ENCODE results near the gene APOA5.

The APOA5 gene

GRCh38 chr11:116832350-116833290 is 40.9 kb upstream of the APOA5 start:
- H3K4me3 ChIP-seq (ENCODE audit: low read length) = no peak overlapping the region
- no peaks in the 10 kb centered on the region for H3K9me3 ChIP-seq (ENCODE audit: low read length)
- H3K27me3 ChIP-seq (ENCODE audit: insufficient read depth, low read length) = no peaks in the 10 kb centered on the region
- H3K4me1 ChIP-seq (ENCODE audit: insufficient read depth, low read length) = peaks cover 13% of the 10 kb centered on the region
- H3K36me3 ChIP-seq (ENCODE audit: insufficient read depth, low read length) = no peaks in the 10 kb centered on the region
- H2AFZ ChIP-seq (ENCODE audit: low read depth, low read length) = no peak overlapping the region

GRCh38 chr11:116831790-116832349 is 40.2 kb upstream of the APOA5 start:
- Histone ChIP-seq H3K4me1 (ENCODE audit: insufficient read depth, low read length) (peaks cover 7% of the 10 kb centered on the region), H3K27me3 (ENCODE audit: insufficient read depth, low read length) (peaks cover under 1% of the 10 kb centered on the region), H3K36me3 (ENCODE audit: insufficient read depth, low read length) (no peaks in the 10 kb centered on the region)

GRCh38 chr11:116830184-116830912 is 38.7 kb upstream of the APOA5 start:
- no peak overlapping the region for H2AFZ ChIP-seq (ENCODE audit: low read depth, low read length)
- H3K27me3 ChIP-seq (ENCODE audit: insufficient read depth, low read length) = peaks cover 2% of the 10 kb centered on the region
- H3K4me3 ChIP-seq (ENCODE audit: low read length) = no peak overlapping the region
- H3K4me1 ChIP-seq (ENCODE audit: insufficient read depth, low read length) = peaks cover 7% of the 10 kb centered on the region
- no peaks in the 10 kb centered on the region for H3K9me3 ChIP-seq (ENCODE audit: low read length)
- no peaks in the 10 kb centered on the region for H3K36me3 ChIP-seq (ENCODE audit: insufficient read depth, low read length)

More at GRCh38 chr11:116831790-116832349, 40.2 kb upstream of the APOA5 start:
- no peak overlapping the region for H2AFZ ChIP-seq (ENCODE audit: low read depth, low read length)
- no peak overlapping the region for H3K4me3 ChIP-seq (ENCODE audit: low read length)
- no peaks in the 10 kb centered on the region for H3K9me3 ChIP-seq (ENCODE audit: low read length)

GRCh38 chr11:116829525-116830183 is 38.0 kb upstream of the APOA5 start, which contains the start of gene APOC3:
APOC3 (plus strand) TSS chr11:116829907; CDS start chr11:116830583, 676 bp downstream.
- Histone ChIP-seq H3K9me3 (ENCODE audit: low read length) (no peaks in the 10 kb centered on the region), H3K27me3 (ENCODE audit: insufficient read depth, low read length) (peaks cover 2% of the 10 kb centered on the region), H3K36me3 (ENCODE audit: insufficient read depth, low read length) (no peaks in the 10 kb centered on the region), H3K4me3 (ENCODE audit: low read length) (no peak within 1 kb of the TSS), H3K4me1 (ENCODE audit: insufficient read depth, low read length) (peaks cover 7% of the 10 kb centered on the region), H2AFZ (ENCODE audit: low read depth, low read length) (no peak within 1 kb of the TSS)

GRCh38 chr11:116828632-116829524 is 37.2 kb upstream of the APOA5 start:
- Histone ChIP-seq H3K9me3 (ENCODE audit: low read length) (no peaks in the 10 kb centered on the region), H2AFZ (ENCODE audit: low read depth, low read length) (no peak overlapping the region), H3K27me3 (ENCODE audit: insufficient read depth, low read length) (peaks cover 2% of the 10 kb centered on the region), H3K36me3 (ENCODE audit: insufficient read depth, low read length) (no peaks in the 10 kb centered on the region), H3K4me3 (ENCODE audit: low read length) (no peak overlapping the region), H3K4me1 (ENCODE audit: insufficient read depth, low read length) (peaks cover 7% of the 10 kb centered on the region)

GRCh38 chr11:116827461-116827860 is 35.8 kb upstream of the APOA5 start:
- H3K9me3 ChIP-seq (ENCODE audit: low read length) = no peaks in the 10 kb centered on the region
- H3K4me3 ChIP-seq (ENCODE audit: low read length) = no peak overlapping the region
- H3K4me1 ChIP-seq (ENCODE audit: insufficient read depth, low read length) = peaks cover 7% of the 10 kb centered on the region
- no peaks in the 10 kb centered on the region for H3K36me3 ChIP-seq (ENCODE audit: insufficient read depth, low read length)
- peaks cover 8% of the 10 kb centered on the region for H3K27me3 ChIP-seq (ENCODE audit: insufficient read depth, low read length)
- no peak overlapping the region for H2AFZ ChIP-seq (ENCODE audit: low read depth, low read length)

- H3K9me3 ChIP-seq (ENCODE audit: low read length) = no peaks in the 10 kb centered on the region
- H3K36me3 ChIP-seq (ENCODE audit: insufficient read depth, low read length) = no peaks in the 10 kb centered on the region
- peaks cover 8% of the 10 kb centered on the region for H3K27me3 ChIP-seq (ENCODE audit: insufficient read depth, low read length)
- H3K4me3 ChIP-seq (ENCODE audit: low read length) = no peak overlapping the region
- no peak overlapping the region for H2AFZ ChIP-seq (ENCODE audit: low read depth, low read length)
- H3K4me1 ChIP-seq (ENCODE audit: insufficient read depth, low read length) = peaks cover 7% of the 10 kb centered on the region
These were observed 35.2 kb upstream of the APOA5 start for GRCh38 chr11:116826751-116827431.

- Histone ChIP-seq H3K4me1 (ENCODE audit: insufficient read depth, low read length) (peaks cover 7% of the 10 kb centered on the region), H2AFZ (ENCODE audit: low read depth, low read length) (no peak overlapping the region), H3K27me3 (ENCODE audit: insufficient read depth, low read length) (peaks cover 8% of the 10 kb centered on the region), H3K4me3 (ENCODE audit: low read length) (no peak overlapping the region), H3K36me3 (ENCODE audit: insufficient read depth, low read length) (no peaks in the 10 kb centered on the region), H3K9me3 (ENCODE audit: low read length) (no peaks in the 10 kb centered on the region)
These were observed 34.4 kb upstream of the APOA5 start for GRCh38 chr11:116825854-116826750.

GRCh38 chr11:116825434-116825833 is 33.8 kb upstream of the APOA5 start:
- H2AFZ ChIP-seq (ENCODE audit: low read depth, low read length) = no peak overlapping the region
- no peaks in the 10 kb centered on the region for H3K36me3 ChIP-seq (ENCODE audit: insufficient read depth, low read length)
- H3K9me3 ChIP-seq (ENCODE audit: low read length) = no peaks in the 10 kb centered on the region
- H3K27me3 ChIP-seq (ENCODE audit: insufficient read depth, low read length) = peaks cover 8% of the 10 kb centered on the region
- peaks cover 7% of the 10 kb centered on the region for H3K4me1 ChIP-seq (ENCODE audit: insufficient read depth, low read length)
- H3K4me3 ChIP-seq (ENCODE audit: low read length) = no peak overlapping the region

GRCh38 chr11:116823031-116823843 is 31.6 kb upstream of the APOA5 start, which contains the start of gene APOA4:
APOA4 (minus strand) TSS chr11:116823304; CDS start chr11:116823191, 113 bp downstream.
- H3K36me3 ChIP-seq (ENCODE audit: insufficient read depth, low read length) = no peaks in the 10 kb centered on the region
- no peaks in the 10 kb centered on the region for H3K4me1 ChIP-seq (ENCODE audit: insufficient read depth, low read length)
- no peak within 1 kb of the TSS for H3K4me3 ChIP-seq (ENCODE audit: low read length)
- H3K9me3 ChIP-seq (ENCODE audit: low read length) = no peaks in the 10 kb centered on the region
- H2AFZ ChIP-seq (ENCODE audit: low read depth, low read length) = no peak within 1 kb of the TSS
- H3K27me3 ChIP-seq (ENCODE audit: insufficient read depth, low read length) = peaks cover 8% of the 10 kb centered on the region

All from neuron (in vitro differentiated cells).